Uterus (tissue), 4 donors: Measurements from ENCODE around the gene SREBF1. TPM values are rescaled to one million over a fixed set of nuclear protein-coding genes. Genes with fewer than 3 reads are reported as not detected.

Experiments
- DNase-seq, 2 donors: peaks; one replicate each; pipeline ENCODE4 v3.0.0-alpha.2; 2019 to 2020
- H3K27ac ChIP-seq, 2 donors: fragments of 200-600 bp; sonication (generic); 1 replicate in 1 of 2; 2 replicates in 1 of 2; pipeline ENCODE4 v1.5.1; 2016 to 2018
- H3K27me3 ChIP-seq, 2 donors: fragments of 200-600 bp; sonication (generic); one replicate each; pipeline ENCODE4 v1.5.1; 2018 to 2019; ENCODE audit warnings: control low read depth in 1 of 2
- H3K36me3 ChIP-seq, 2 donors: fragments of 200-600 bp; sonication (generic); one replicate each; pipeline ENCODE4 v1.5.1; 2019; ENCODE audit warnings: control low read depth in 1 of 2
- H3K4me1 ChIP-seq, 2 donors: fragments of 200-600 bp; sonication (generic); one replicate each; pipeline ENCODE4 v1.5.1; 2018 to 2019; ENCODE audit warnings: control low read depth in 1 of 2
- H3K4me3 ChIP-seq, 2 donors: fragments of 200-600 bp; sonication (generic); 1 replicate in 1 of 2; 2 replicates in 1 of 2; pipeline ENCODE4 v1.5.1; 2018 to 2019; ENCODE audit warnings: mild to moderate bottlenecking in 1 of 2
- H3K9me3 ChIP-seq, 2 donors: fragments of 200-600 bp; sonication (generic); one replicate each; pipeline ENCODE4 v1.5.1; 2019; ENCODE audit warnings: control low read depth in 1 of 2
- POLR2A ChIP-seq, 2 donors: fragments of 450-650 bp; IDR thresholded peaks; one replicate each; pipeline ENCODE4 v1.6.1; 2016; ENCODE audit warnings: antibody characterized with exemption in 2 of 2, mild to moderate bottlenecking in 1 of 2, moderate library complexity in 1 of 2
- intact Hi-C: fragments of 100-400 bp; cut with DNase I; formaldehyde crosslinking; loops from one replicate; pipeline ENCODE4 v1.15.1; 2023; ENCODE audit warnings: low total_unique reads
- total RNA-seq, 4 donors: library from RNA; depleted of rRNA in 3 of 4; stranded (reverse); fragments of >200 nt in 3 of 4; gene quantifications; one replicate each; pipeline versions ENCODE4 v1.1.0 to v1.2.4, GENCODE V29; 2014 to 2023
- TF ChIP-seq, protein P1 (sequence below), 4 experiments: fragments of 200-600 bp in 2 of 4; fragments of 450-650 bp in 2 of 4; sonication (generic) in 2 of 4; IDR thresholded peaks; one replicate each; pipeline ENCODE4 v1.5.1; 2016 to 2019; ENCODE audit warnings: antibody characterized with exemption in 4 of 4, mild to moderate bottlenecking in 2 of 4, moderate library complexity in 1 of 4
- donor health status: DM: yes; HTN: yes; CAD: no.

SREBF1 gene
- total RNA-seq, 4 donors from 2014 or later = 24.8 to 94.6 (median 31.5) TPM

DNA sequence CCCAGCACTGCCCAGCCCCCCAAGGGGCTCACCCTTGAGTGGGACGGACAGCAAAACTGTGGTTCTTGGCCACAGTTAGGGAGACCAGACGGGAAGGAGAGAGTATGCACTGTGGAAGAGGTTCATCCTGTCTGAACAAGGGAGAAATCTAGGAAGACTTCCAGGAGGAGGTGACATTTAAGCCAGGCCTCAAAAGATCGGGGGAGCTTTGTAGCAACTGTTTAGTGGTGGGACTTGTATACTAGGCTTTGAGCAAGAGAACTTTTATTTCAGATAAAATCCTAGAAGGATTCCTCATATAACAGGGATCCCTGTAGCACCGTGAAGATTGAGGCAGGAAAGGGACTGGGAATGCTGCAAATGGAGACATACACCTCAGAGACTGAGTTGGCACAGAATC lies 30.8 kb downstream of the SREBF1 start:
- no peak for DNase-seq
- Histone ChIP-seq H3K27ac (no peak overlapping the region), H3K4me1 (peaks cover 0 to 10% of the 10 kb centered on the region in 2 donors), H3K9me3 (no peaks in the 10 kb centered on the region), H3K27me3 (no peaks in the 10 kb centered on the region), H3K4me3 (no peak overlapping the region), H3K36me3 (no peaks in the 10 kb centered on the region)
- intact Hi-C loops = no loop called here
- TF ChIP-seq, protein P1, sequence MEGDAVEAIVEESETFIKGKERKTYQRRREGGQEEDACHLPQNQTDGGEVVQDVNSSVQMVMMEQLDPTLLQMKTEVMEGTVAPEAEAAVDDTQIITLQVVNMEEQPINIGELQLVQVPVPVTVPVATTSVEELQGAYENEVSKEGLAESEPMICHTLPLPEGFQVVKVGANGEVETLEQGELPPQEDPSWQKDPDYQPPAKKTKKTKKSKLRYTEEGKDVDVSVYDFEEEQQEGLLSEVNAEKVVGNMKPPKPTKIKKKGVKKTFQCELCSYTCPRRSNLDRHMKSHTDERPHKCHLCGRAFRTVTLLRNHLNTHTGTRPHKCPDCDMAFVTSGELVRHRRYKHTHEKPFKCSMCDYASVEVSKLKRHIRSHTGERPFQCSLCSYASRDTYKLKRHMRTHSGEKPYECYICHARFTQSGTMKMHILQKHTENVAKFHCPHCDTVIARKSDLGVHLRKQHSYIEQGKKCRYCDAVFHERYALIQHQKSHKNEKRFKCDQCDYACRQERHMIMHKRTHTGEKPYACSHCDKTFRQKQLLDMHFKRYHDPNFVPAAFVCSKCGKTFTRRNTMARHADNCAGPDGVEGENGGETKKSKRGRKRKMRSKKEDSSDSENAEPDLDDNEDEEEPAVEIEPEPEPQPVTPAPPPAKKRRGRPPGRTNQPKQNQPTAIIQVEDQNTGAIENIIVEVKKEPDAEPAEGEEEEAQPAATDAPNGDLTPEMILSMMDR (IDR thresholded peaks at IDR 0.05) = no peak
- no peak for TF ChIP-seq POLR2A (IDR thresholded peaks at IDR 0.05)

DNA sequence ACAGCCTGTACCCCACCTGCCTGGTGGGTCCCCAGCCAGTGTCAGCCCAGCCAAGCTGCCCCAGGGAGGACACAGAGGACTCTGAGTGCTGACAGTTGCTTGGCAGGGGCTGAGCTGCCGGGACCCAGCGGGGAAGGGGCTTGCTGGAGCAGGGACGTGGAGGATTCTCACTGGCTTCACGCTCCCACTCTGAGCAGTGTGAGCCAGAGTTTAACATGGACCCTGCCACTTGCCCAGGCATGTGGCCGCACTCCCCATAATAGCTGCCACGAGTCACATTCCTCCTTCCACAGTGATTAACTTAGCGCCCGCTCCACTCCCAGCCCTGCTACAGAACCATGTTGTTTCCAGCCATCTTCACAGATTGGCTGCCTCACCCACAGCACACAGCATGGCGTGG lies 31.2 kb downstream of the SREBF1 start:
- Histone ChIP-seq H3K4me3 (no peak overlapping the region), H3K4me1 (peaks cover 0 to 10% of the 10 kb centered on the region in 2 donors), H3K9me3 (no peaks in the 10 kb centered on the region), H3K27ac (no peak overlapping the region), H3K27me3 (no peaks in the 10 kb centered on the region), H3K36me3 (no peaks in the 10 kb centered on the region)
- no peak for DNase-seq
- intact Hi-C loops = no loop called here
- TF ChIP-seq, protein P1 (IDR thresholded peaks at IDR 0.05) = no peak
- no peak for TF ChIP-seq POLR2A (IDR thresholded peaks at IDR 0.05)

DNA sequence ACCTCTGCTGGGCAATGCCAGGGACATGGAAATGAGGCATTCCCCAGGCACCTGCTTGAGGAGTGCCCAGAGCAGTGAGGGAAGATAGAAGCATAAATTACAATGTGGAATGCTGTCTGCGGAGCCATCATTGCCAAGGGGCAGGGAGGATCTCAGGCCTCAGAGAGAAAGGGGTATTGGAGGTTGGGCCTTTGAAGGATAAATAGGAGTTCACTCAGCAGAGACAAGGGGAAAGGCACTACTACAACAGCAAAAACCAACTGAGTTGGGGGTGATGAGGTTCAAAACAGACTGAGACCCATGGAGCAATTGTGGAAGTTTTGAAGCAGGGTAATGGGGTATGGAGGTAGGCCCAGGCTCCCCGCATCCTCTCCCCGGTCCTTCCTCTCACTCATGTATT lies 32.8 kb downstream of the SREBF1 start:
- intact Hi-C loops = no loop called here
- no peak overlapping the region for H3K4me3 ChIP-seq
- no peaks in the 10 kb centered on the region for H3K36me3 ChIP-seq
- H3K4me1 ChIP-seq = no peaks in the 10 kb centered on the region
- H3K27ac ChIP-seq = no peak overlapping the region
- H3K27me3 ChIP-seq = no peaks in the 10 kb centered on the region
- DNase-seq = no peak
- no peaks in the 10 kb centered on the region for H3K9me3 ChIP-seq
- TF ChIP-seq, protein P1 (IDR thresholded peaks at IDR 0.05) = no peak
- no peak for TF ChIP-seq POLR2A (IDR thresholded peaks at IDR 0.05)

DNA sequence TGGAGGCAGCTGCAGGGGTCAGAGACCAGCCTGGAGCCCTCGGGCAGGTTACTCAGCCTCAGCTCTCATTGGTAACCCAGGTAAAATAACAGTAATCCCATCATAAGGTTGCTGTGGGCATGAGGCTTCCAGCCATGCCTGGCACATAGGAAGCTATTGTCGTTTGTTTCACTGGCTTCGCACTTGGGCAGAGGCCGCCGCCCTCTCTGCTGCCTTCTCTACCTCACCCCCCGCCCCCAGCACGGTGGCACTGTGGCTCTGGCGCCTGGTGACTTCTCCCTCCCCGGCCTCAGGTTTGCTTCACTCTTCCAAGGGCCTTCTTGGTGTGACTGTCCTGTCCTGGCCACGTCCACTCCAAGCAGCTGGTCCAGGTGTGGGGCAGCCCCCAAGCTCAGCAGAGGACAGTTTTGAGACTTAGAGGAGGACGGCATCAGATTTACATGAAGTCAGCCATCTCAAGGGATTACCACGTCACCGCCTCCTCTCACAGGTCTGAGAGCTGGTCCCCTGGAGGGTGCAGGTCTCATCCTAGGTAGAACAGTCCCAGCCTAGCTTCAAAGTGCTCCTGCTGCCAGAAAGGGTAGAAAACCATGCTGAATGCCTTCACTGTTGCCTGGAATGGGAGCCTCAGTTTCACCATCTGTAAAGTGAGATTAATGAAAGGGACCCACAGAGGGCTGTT lies 34.8 kb downstream of the SREBF1 start:
- DNase-seq = no peak
- H3K9me3 ChIP-seq = no peaks in the 10 kb centered on the region
- TF ChIP-seq POLR2A (IDR thresholded peaks at IDR 0.05) = no peak
- TF ChIP-seq, protein P1 (IDR thresholded peaks at IDR 0.05) = no peak
- no peak overlapping the region for H3K4me3 ChIP-seq
- intact Hi-C loops = no loop called here
- H3K4me1 ChIP-seq = no peaks in the 10 kb centered on the region
- H3K27ac ChIP-seq = no peak overlapping the region
- no peaks in the 10 kb centered on the region for H3K27me3 ChIP-seq
- H3K36me3 ChIP-seq = no peaks in the 10 kb centered on the region

DNA sequence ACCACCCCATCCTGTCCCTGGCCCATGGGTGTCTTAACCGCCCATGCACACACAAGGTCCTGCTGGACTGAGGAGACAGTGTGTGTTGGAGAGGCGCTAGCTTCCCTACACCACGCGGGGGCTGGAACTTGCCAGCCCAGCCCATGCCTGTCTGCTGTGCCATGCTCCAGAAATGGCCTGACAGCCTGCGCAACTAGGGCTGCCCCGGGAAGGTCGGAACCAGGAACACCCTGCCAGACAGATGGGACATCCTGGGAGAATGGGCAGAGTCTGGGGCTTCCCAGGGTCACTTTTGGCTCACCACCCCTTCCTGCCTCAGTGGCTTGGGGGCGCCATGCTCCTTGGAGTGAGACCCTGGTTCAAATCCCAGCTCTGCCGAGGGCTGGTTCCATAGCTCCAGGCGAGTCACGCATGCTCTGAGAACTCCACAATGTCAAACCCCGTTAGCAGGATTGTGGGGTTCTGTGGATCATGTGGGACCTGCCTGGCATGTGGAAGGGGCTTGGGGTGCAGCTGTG lies 36.2 kb downstream of the SREBF1 start:
- TF ChIP-seq, protein P1 (IDR thresholded peaks at IDR 0.05) = no peak
- TF ChIP-seq POLR2A (IDR thresholded peaks at IDR 0.05) = no peak
- intact Hi-C loops = no loop called here
- Histone ChIP-seq H3K4me3 (no peak overlapping the region), H3K27me3 (no peaks in the 10 kb centered on the region), H3K9me3 (no peaks in the 10 kb centered on the region), H3K4me1 (no peaks in the 10 kb centered on the region), H3K36me3 (no peaks in the 10 kb centered on the region), H3K27ac (no peak overlapping the region)
- DNase-seq = no peak
